HepG2 (cell line): ENCODE data around the gene CIB2. TPM values are rescaled to one million over a fixed set of nuclear protein-coding genes. Genes with fewer than 3 reads are reported as not detected.

Experiments used
- CCAR2 ChIP-seq: fragments of 200-400 bp; formaldehyde crosslinking; optimal IDR thresholded peaks from 2 replicates; pipeline ENCODE3; 2018; ENCODE audit warnings: low read depth, mild to moderate bottlenecking, low read length, moderate library complexity
- GTF2F1 ChIP-seq: fragments of 150-350 bp; IDR thresholded peaks from 2 replicates; pipeline ENCODE4 v1.6.1; 2014; ENCODE audit warnings: low read length
- JUN ChIP-seq: sonication (generic); formaldehyde crosslinking; IDR thresholded peaks from 2 replicates; pipeline ENCODE4 v1.4.0; 2020; ENCODE audit warnings: mild to moderate bottlenecking, missing genetic modification reagents
- NFIC ChIP-seq: IDR thresholded peaks from 2 replicates; pipeline ENCODE4 v1.6.1; 2012; ENCODE audit warnings: mild to moderate bottlenecking, low read length, inconsistent platforms
- SPEN ChIP-seq: sonication (generic); formaldehyde crosslinking; IDR thresholded peaks from 2 replicates; pipeline ENCODE4 v1.5.1; 2020; ENCODE audit warnings: low read depth, mild to moderate bottlenecking, missing genetic modification reagents
- SRSF9 ChIP-seq: fragments of 200-400 bp; formaldehyde crosslinking; IDR thresholded peaks from 2 replicates; pipeline ENCODE4 v1.6.1; 2018; ENCODE audit warnings: borderline replicate concordance, mild to moderate bottlenecking, low read depth, low read length; ENCODE audit not compliant: insufficient read depth, poor library complexity, severe bottlenecking
- ZFP37 ChIP-seq: sonication (generic); formaldehyde crosslinking; IDR thresholded peaks from 2 replicates; pipeline ENCODE4 v1.4.0; 2020; ENCODE audit warnings: missing genetic modification reagents, borderline replicate concordance
- ZMYM4 ChIP-seq: sonication (generic); formaldehyde crosslinking; IDR thresholded peaks from 2 replicates; pipeline ENCODE4 v1.8.1; 2023; ENCODE audit warnings: mild to moderate bottlenecking, missing genetic modification reagents
- ZNF792 ChIP-seq: IDR thresholded peaks from 2 replicates; pipeline ENCODE4 v1.6.1; 2016
- polyA plus RNA-seq, 8 experiments: library from polyadenylated mRNA; depleted of rRNA in 3 of 8; stranded (reverse) in 7 of 8; unstranded in 1 of 8; fragments of >200 nt; fragmentation: Illumina TruSeq in 4 of 8; extraction: Trizol in 4 of 8; gene quantifications; 2 replicates each; pipeline versions ENCODE4 v1.2.1 to v1.2.3, GENCODE V29; 2011 to 2016; ENCODE audit warnings: low read depth in 4 of 8, missing spikeins in 1 of 8, mixed read lengths in 1 of 8; ENCODE audit not compliant: insufficient read depth in 1 of 8
- total RNA-seq, 5 experiments: library from RNA; depleted of rRNA; stranded (reverse); fragments of >200 nt; fragmentation: Illumina TruSeq; extraction: Trizol; gene quantifications; 2 replicates each; pipeline ENCODE4 v1.2.3, GENCODE V29; 2016; ENCODE audit warnings: low read depth in 1 of 5
- TF ChIP-seq, protein P1 (sequence below): sonication (generic); formaldehyde crosslinking; IDR thresholded peaks from 2 replicates; pipeline ENCODE4 v1.4.0; 2020; ENCODE audit warnings: mild to moderate bottlenecking, missing genetic modification reagents, borderline replicate concordance
- TF ChIP-seq, protein P2 (sequence below): sonication (generic); formaldehyde crosslinking; IDR thresholded peaks from 2 replicates; pipeline ENCODE4 v1.8.1; 2022; ENCODE audit warnings: low read depth, mild to moderate bottlenecking, missing genetic modification reagents
- TF ChIP-seq, protein P3 (sequence below): sonication (generic); formaldehyde crosslinking; IDR thresholded peaks from 2 replicates; pipeline ENCODE4 v1.4.0; 2020; ENCODE audit warnings: missing genetic modification reagents, low read depth, mild to moderate bottlenecking, borderline replicate concordance
- TF ChIP-seq, protein P4 (sequence below): IDR thresholded peaks from 2 replicates; pipeline ENCODE4 v1.6.1; 2016; ENCODE audit warnings: low read depth, missing genetic modification reagents, missing compliant biosample characterization

CIB2 gene
- total and polyA plus RNA-seq, 2 of the 13 experiments (the other 11 are each of a cell fraction or from before 2014, with no cell fraction given) = 1.4 to 1.5 TPM

DNA sequence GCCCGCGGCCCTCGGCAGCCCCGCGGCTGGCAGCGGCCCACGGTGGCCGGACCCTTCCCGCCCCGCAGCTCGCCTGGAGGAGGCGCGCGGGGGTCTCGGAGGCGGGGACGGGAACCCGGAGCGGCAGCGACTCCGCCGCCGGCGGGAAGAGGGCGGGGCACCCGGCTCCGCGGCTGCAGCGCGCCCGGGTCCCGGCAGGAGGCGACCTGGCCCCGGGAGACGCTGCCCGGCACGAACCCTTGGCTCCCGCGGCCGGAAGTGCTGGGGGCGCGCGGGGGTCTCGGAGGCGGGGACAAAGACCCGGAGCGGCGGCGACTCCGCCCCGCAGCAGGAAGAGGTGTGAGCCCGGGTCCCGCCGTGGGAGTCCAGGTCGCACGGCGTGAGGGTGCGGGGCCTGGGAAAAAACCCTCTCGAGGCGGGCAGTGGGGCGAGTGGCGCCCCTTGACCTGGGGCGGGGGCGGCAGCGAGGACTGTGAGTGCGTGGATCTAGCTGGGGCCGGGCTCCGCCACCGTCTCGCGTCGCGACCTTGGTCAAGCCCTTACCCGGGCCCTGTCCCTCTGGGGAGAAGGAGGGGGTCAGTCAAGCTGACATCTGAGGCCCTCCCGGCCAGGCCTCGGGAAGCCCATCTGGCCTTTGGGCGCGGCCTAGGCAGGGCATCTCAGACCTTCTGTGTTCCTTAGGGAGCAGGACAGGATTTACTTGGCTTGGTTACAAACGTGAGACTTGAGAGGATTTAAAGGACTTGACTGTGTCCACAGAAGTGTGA, at the start of gene CIB2 (continued):
- TF ChIP-seq, protein P1, sequence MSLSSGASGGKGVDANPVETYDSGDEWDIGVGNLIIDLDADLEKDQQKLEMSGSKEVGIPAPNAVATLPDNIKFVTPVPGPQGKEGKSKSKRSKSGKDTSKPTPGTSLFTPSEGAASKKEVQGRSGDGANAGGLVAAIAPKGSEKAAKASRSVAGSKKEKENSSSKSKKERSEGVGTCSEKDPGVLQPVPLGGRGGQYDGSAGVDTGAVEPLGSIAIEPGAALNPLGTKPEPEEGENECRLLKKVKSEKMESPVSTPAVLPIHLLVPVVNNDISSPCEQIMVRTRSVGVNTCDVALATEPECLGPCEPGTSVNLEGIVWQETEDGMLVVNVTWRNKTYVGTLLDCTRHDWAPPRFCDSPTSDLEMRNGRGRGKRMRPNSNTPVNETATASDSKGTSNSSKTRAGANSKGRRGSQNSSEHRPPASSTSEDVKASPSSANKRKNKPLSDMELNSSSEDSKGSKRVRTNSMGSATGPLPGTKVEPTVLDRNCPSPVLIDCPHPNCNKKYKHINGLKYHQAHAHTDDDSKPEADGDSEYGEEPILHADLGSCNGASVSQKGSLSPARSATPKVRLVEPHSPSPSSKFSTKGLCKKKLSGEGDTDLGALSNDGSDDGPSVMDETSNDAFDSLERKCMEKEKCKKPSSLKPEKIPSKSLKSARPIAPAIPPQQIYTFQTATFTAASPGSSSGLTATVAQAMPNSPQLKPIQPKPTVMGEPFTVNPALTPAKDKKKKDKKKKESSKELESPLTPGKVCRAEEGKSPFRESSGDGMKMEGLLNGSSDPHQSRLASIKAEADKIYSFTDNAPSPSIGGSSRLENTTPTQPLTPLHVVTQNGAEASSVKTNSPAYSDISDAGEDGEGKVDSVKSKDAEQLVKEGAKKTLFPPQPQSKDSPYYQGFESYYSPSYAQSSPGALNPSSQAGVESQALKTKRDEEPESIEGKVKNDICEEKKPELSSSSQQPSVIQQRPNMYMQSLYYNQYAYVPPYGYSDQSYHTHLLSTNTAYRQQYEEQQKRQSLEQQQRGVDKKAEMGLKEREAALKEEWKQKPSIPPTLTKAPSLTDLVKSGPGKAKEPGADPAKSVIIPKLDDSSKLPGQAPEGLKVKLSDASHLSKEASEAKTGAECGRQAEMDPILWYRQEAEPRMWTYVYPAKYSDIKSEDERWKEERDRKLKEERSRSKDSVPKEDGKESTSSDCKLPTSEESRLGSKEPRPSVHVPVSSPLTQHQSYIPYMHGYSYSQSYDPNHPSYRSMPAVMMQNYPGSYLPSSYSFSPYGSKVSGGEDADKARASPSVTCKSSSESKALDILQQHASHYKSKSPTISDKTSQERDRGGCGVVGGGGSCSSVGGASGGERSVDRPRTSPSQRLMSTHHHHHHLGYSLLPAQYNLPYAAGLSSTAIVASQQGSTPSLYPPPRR (CRISPR knock-in tag) = no peak
- TF ChIP-seq GTF2F1 (no peak), ZMYM4 (peak; percentile 79; the same call in 1 of the 2 replicates), SPEN (CRISPR knock-in tag) (peak; percentile 69; the same call in 1 of the 2 replicates), ZNF792 (CRISPR knock-in tag) (no peak; the same call in 1 of the 2 replicates), NFIC (no peak), ZFP37 (CRISPR knock-in tag) (no peak), JUN (CRISPR knock-in tag) (no peak), CCAR2 (no peak), SRSF9 (no peak)
- TF ChIP-seq, protein P2, sequence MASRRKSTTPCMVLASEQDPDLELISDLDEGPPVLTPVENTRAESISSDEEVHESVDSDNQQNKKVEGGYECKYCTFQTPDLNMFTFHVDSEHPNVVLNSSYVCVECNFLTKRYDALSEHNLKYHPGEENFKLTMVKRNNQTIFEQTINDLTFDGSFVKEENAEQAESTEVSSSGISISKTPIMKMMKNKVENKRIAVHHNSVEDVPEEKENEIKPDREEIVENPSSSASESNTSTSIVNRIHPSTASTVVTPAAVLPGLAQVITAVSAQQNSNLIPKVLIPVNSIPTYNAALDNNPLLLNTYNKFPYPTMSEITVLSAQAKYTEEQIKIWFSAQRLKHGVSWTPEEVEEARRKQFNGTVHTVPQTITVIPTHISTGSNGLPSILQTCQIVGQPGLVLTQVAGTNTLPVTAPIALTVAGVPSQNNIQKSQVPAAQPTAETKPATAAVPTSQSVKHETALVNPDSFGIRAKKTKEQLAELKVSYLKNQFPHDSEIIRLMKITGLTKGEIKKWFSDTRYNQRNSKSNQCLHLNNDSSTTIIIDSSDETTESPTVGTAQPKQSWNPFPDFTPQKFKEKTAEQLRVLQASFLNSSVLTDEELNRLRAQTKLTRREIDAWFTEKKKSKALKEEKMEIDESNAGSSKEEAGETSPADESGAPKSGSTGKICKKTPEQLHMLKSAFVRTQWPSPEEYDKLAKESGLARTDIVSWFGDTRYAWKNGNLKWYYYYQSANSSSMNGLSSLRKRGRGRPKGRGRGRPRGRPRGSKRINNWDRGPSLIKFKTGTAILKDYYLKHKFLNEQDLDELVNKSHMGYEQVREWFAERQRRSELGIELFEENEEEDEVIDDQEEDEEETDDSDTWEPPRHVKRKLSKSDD (CRISPR knock-in tag) = no peak
- TF ChIP-seq, protein P3, sequence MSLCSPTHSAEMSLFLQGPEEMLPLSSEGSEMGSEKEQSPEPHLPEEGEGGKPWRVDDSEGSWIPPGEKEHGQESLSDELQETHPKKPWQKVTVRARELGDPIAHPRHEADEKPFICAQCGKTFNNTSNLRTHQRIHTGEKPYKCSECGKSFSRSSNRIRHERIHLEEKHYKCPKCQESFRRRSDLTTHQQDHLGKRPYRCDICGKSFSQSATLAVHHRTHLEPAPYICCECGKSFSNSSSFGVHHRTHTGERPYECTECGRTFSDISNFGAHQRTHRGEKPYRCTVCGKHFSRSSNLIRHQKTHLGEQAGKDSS (CRISPR knock-in tag) = no peak; the same call in 1 of the 2 replicates
- TF ChIP-seq, protein P4, sequence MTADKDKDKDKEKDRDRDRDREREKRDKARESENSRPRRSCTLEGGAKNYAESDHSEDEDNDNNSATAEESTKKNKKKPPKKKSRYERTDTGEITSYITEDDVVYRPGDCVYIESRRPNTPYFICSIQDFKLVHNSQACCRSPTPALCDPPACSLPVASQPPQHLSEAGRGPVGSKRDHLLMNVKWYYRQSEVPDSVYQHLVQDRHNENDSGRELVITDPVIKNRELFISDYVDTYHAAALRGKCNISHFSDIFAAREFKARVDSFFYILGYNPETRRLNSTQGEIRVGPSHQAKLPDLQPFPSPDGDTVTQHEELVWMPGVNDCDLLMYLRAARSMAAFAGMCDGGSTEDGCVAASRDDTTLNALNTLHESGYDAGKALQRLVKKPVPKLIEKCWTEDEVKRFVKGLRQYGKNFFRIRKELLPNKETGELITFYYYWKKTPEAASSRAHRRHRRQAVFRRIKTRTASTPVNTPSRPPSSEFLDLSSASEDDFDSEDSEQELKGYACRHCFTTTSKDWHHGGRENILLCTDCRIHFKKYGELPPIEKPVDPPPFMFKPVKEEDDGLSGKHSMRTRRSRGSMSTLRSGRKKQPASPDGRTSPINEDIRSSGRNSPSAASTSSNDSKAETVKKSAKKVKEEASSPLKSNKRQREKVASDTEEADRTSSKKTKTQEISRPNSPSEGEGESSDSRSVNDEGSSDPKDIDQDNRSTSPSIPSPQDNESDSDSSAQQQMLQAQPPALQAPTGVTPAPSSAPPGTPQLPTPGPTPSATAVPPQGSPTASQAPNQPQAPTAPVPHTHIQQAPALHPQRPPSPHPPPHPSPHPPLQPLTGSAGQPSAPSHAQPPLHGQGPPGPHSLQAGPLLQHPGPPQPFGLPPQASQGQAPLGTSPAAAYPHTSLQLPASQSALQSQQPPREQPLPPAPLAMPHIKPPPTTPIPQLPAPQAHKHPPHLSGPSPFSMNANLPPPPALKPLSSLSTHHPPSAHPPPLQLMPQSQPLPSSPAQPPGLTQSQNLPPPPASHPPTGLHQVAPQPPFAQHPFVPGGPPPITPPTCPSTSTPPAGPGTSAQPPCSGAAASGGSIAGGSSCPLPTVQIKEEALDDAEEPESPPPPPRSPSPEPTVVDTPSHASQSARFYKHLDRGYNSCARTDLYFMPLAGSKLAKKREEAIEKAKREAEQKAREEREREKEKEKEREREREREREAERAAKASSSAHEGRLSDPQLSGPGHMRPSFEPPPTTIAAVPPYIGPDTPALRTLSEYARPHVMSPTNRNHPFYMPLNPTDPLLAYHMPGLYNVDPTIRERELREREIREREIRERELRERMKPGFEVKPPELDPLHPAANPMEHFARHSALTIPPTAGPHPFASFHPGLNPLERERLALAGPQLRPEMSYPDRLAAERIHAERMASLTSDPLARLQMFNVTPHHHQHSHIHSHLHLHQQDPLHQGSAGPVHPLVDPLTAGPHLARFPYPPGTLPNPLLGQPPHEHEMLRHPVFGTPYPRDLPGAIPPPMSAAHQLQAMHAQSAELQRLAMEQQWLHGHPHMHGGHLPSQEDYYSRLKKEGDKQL = no peak
